Peyer's patch (tissue), 4 donors: ENCODE measurements around the gene BIRC7.

Source experiments
- CTCF ChIP-seq, 6 experiments: fragments of 450-650 bp in 4 of 6; fragments of 200-600 bp in 2 of 6; sonication (generic) in 1 of 6; IDR thresholded peaks; one replicate each; pipeline ENCODE4 v1.5.1; 2017 to 2019; ENCODE audit warnings: antibody characterized with exemption in 6 of 6, mild to moderate bottlenecking in 3 of 6, moderate library complexity in 1 of 6
- POLR2A ChIP-seq, 2 donors: fragments of 450-650 bp; IDR thresholded peaks; one replicate each; pipeline ENCODE4 v1.5.1; 2017; ENCODE audit warnings: antibody characterized with exemption in 2 of 2, mild to moderate bottlenecking in 2 of 2, moderate library complexity in 2 of 2

- TF ChIP-seq CTCF (IDR thresholded peaks at IDR 0.05) (no peak), POLR2A (IDR thresholded peaks at IDR 0.05) (no peak)
These were observed 40.9 kb upstream of the BIRC7 start for GRCh38 chr20:63194797-63195173.
